ENCODE results near the gene AMHR2. TPM values are rescaled to one million over a fixed set of nuclear protein-coding genes. Genes with fewer than 3 reads are reported as not detected.

The AMHR2 gene
- polyA plus RNA-seq, 4 donors: 0.04 to 12.9 (median 0.81) TPM; not detected in 1

DNA sequence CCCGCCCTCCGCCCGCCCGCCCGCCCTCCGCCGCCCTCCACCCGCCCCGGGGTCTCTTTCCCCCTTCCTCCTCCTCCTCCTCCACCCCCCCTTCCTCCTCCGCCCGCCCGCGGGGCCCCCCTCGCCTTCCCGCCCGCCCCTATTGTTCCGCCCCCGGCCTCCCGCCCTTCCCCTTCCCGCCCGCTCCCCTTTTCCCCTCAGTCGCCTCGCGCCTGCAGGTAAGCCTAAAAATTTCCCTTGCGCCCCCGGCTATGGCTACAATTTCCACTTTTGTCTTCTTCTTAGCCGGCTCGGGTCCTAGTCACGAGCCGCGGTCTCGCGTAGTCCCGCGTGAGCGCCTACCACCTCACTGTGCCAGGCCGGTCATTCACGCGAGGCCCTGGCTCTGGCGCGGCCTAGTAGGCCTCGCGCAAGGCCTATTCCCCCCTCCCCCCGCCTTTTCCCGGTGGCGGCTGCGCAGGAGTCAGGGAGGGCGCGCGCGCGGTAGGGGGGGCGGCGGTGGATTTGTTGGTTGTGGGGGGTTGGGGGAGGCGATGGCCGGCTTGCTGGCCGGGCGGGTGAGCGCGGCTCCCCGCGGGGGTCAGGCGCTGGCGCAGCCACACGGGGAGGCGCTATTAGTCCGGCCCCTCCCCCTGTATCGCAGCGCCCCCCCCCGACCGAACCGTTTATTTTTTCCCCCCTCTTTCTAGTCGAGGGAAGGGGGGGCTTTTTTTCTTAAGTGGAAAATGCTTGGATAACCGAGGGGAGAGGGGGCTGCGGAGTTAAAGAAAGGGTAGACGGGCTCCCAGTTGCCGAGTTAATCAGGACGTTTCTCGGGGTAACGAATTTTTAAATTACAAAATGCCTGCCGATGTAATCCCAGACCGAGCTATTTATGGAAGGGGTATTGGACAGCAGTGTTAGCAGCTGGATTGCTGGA, 28.8 kb downstream of the AMHR2 start:
- WGBS, 3 donors: 0 to 1% (median 1%) methylated on average over 55 to 70 of the region's 82 CpGs
- H3K9me3 ChIP-seq (ENCODE audit: control insufficient read depth in 2 of 2, insufficient read depth in 1 of 2, low read depth in 1 of 2, low read length in 1 of 2): no peaks in the 10 kb centered on the region
- H3K27me3 ChIP-seq (ENCODE audit: control insufficient read depth in 3 of 3, insufficient read depth in 3 of 3, low read length in 3 of 3): no peaks in the 10 kb centered on the region
- H3K27ac ChIP-seq (ENCODE audit: low read depth in 1 of 3, low read length in 2 of 3): peak overlapping the region; percentile 93 to 98 (median 96)
- H3K36me3 ChIP-seq (ENCODE audit: control insufficient read depth in 3 of 3, insufficient read depth in 2 of 3, low read depth in 1 of 3, low read length in 3 of 3): peaks cover 17 to 38% (median 19%) of the 10 kb centered on the region in 3 donors
- peak; percentile 74 to 92 for DNase-seq
- peaks cover 0 to 18% (median 4%) of the 10 kb centered on the region in 3 donors for H3K4me1 ChIP-seq (ENCODE audit: control insufficient read depth in 3 of 3, insufficient read depth in 2 of 3, low read depth in 1 of 3, low read length in 2 of 3)
- peak overlapping the region; percentile 89 to 98 (median 97) for H3K4me3 ChIP-seq (ENCODE audit: low read depth in 1 of 3, low read length in 3 of 3)
- FAIRE-seq: no peak

DNA sequence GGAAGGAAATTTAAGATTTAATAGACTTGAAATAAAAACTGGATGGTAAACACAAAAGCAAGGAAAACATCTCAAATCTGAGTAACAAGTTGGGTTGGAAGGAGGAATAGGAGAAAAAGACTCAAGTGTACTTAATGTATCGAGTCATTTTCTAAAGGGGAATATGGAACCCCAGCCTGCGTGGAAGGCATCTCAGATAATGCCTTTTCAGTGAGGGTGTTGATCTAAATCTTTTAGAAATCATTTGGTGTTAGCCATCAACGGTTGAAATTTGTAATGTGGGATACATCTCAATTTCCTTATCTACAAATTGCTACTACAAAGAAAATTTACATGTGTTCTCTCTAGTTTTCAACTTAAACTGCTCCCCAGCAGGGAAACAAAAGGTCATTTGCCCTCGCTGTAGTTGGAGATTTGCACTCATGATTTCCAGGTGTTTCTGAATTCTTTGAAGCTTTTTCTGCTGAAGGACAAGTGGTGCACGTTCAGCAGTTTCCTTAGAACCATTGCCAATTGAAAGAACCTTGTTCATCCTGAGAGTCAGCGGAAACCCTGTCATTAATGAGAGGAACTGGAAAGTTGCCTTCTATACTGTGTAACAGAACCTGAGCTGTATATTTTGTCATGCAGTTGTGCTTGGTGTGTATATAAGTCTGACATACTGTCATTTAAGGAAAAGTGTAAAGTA, 30.4 kb downstream of the AMHR2 start:
- FAIRE-seq (no peak), DNase-seq (no peak)
- peaks cover 0 to 18% (median 4%) of the 10 kb centered on the region in 3 donors for H3K4me1 ChIP-seq (ENCODE audit: control insufficient read depth in 3 of 3, insufficient read depth in 2 of 3, low read depth in 1 of 3, low read length in 2 of 3)
- peaks cover 27 to 36% (median 28%) of the 10 kb centered on the region in 3 donors for H3K36me3 ChIP-seq (ENCODE audit: control insufficient read depth in 3 of 3, insufficient read depth in 2 of 3, low read depth in 1 of 3, low read length in 3 of 3)
- no peak overlapping the region for H3K4me3 ChIP-seq (ENCODE audit: low read depth in 1 of 3, low read length in 3 of 3)
- no peak overlapping the region for H3K27ac ChIP-seq (ENCODE audit: low read depth in 1 of 3, low read length in 2 of 3)
- 23 to 26% (median 24%) methylated on average over 6 of the region's 6 CpGs for WGBS, 3 donors
- H3K27me3 ChIP-seq (ENCODE audit: control insufficient read depth in 3 of 3, insufficient read depth in 3 of 3, low read length in 3 of 3): no peaks in the 10 kb centered on the region
- no peaks in the 10 kb centered on the region for H3K9me3 ChIP-seq (ENCODE audit: control insufficient read depth in 2 of 2, insufficient read depth in 1 of 2, low read depth in 1 of 2, low read length in 1 of 2)

DNA sequence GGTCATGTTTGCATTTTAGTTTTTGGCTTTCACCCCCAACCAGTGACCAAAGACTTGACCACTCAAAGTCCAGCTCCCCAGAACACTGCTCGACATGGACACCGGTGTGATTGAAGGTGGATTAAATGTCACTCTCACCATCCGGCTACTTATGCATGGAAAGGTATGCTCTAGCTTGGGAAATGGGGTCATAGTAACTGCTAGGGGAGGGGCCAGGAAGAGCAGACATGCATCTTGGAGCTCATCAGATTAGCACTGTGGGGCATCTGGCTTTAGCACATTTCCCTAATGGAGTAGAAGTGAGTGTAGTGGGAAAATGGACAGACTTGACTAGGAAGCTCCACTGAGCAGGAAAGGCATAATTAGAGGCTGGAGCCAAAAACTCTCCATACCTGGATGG, 31.1 kb downstream of the AMHR2 start:
- no peaks in the 10 kb centered on the region for H3K27me3 ChIP-seq (ENCODE audit: control insufficient read depth in 3 of 3, insufficient read depth in 3 of 3, low read length in 3 of 3)
- FAIRE-seq (no peak), DNase-seq (no peak)
- peaks cover 29 to 36% (median 30%) of the 10 kb centered on the region in 3 donors for H3K36me3 ChIP-seq (ENCODE audit: control insufficient read depth in 3 of 3, insufficient read depth in 2 of 3, low read depth in 1 of 3, low read length in 3 of 3)
- WGBS, 3 donors: 55 to 61% (median 58%) methylated on average over 3 of the region's 3 CpGs
- no peak overlapping the region for H3K27ac ChIP-seq (ENCODE audit: low read depth in 1 of 3, low read length in 2 of 3)
- H3K9me3 ChIP-seq (ENCODE audit: control insufficient read depth in 2 of 2, insufficient read depth in 1 of 2, low read depth in 1 of 2, low read length in 1 of 2): no peaks in the 10 kb centered on the region
- H3K4me3 ChIP-seq (ENCODE audit: low read depth in 1 of 3, low read length in 3 of 3): no peak overlapping the region
- H3K4me1 ChIP-seq (ENCODE audit: control insufficient read depth in 3 of 3, insufficient read depth in 2 of 3, low read depth in 1 of 3, low read length in 2 of 3): peaks cover 0 to 18% (median 4%) of the 10 kb centered on the region in 3 donors

DNA sequence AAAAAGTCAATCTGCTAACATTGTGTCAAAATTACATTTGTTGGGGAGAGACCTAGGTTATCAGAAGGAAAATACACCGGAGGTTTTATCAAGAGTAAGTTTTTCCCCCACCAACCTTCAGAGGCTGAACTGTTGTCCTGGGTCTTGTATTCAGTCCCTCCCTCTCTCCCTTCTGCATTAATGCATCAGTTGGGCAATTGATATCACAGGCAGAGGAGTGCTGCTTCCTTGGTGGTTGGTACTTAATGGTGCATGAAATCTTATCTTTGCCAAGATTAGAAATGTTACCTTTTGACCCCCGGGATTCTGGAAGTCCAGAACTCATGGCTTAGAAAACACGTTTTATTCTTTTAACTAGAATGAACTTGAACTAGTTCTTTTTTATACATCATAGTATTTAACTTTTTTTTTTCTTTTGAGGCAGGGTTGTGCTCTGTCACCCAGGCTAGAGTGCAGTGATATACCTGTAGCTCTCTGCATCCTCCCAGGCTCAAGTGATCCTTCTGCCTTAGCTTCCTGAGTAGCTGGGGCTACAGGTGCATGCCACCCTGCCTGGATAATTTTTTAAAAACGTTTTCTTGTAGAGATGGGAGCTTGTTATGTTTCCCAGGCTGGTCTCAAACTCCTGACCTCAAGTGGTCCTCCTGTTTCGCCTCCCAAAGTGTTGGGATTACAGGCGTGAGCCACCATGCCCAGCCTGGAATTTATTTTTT, 33.2 kb downstream of the AMHR2 start:
- no peak overlapping the region for H3K4me3 ChIP-seq (ENCODE audit: low read depth in 1 of 3, low read length in 3 of 3)
- FAIRE-seq (no peak), DNase-seq (peak in 1 of 2 donors; percentile 72)
- 48 to 68% (median 52%) methylated on average over 6 of the region's 6 CpGs for WGBS, 3 donors
- no peaks in the 10 kb centered on the region for H3K9me3 ChIP-seq (ENCODE audit: control insufficient read depth in 2 of 2, insufficient read depth in 1 of 2, low read depth in 1 of 2, low read length in 1 of 2)
- H3K36me3 ChIP-seq (ENCODE audit: control insufficient read depth in 3 of 3, insufficient read depth in 2 of 3, low read depth in 1 of 3, low read length in 3 of 3): peaks cover 40 to 49% (median 46%) of the 10 kb centered on the region in 3 donors
- no peaks in the 10 kb centered on the region for H3K27me3 ChIP-seq (ENCODE audit: control insufficient read depth in 3 of 3, insufficient read depth in 3 of 3, low read length in 3 of 3)
- H3K4me1 ChIP-seq (ENCODE audit: control insufficient read depth in 3 of 3, insufficient read depth in 2 of 3, low read depth in 1 of 3, low read length in 2 of 3): peaks cover 0 to 20% (median 4%) of the 10 kb centered on the region in 3 donors
- no peak overlapping the region for H3K27ac ChIP-seq (ENCODE audit: low read depth in 1 of 3, low read length in 2 of 3)

DNA sequence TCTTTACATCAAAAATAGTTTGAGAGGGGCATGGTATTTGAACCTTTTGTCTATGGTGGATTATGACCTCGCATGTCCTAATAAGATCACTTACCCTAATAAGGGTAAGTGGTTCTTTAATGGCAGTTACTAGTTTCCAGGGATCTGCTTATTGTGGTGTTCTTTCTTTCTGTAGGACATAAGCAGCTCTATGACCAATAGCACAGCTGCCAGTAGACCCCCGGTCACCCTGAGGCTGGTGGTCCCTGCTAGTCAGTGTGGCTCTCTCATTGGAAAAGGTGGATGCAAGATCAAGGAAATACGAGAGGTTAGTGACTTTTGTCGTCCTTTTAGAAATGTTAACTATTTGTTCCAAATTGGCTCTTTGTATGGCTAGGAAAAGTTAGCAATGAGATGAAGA, 35.4 kb downstream of the AMHR2 start:
- DNase-seq: no peak
- Histone ChIP-seq H3K4me3 (ENCODE audit: low read depth in 1 of 3, low read length in 3 of 3) (no peak overlapping the region), H3K27ac (ENCODE audit: low read depth in 1 of 3, low read length in 2 of 3) (no peak overlapping the region), H3K36me3 (ENCODE audit: control insufficient read depth in 3 of 3, insufficient read depth in 2 of 3, low read depth in 1 of 3, low read length in 3 of 3) (peaks cover 49 to 63% (median 61%) of the 10 kb centered on the region in 3 donors), H3K9me3 (ENCODE audit: control insufficient read depth in 2 of 2, insufficient read depth in 1 of 2, low read depth in 1 of 2, low read length in 1 of 2) (no peaks in the 10 kb centered on the region), H3K4me1 (ENCODE audit: control insufficient read depth in 3 of 3, insufficient read depth in 2 of 3, low read depth in 1 of 3, low read length in 2 of 3) (peaks cover 0 to 11% (median 2%) of the 10 kb centered on the region in 3 donors), H3K27me3 (ENCODE audit: control insufficient read depth in 3 of 3, insufficient read depth in 3 of 3, low read length in 3 of 3) (no peaks in the 10 kb centered on the region)
- FAIRE-seq: no peak
- 73 to 81% (median 77%) methylated on average over 4 of the region's 4 CpGs for WGBS, 3 donors

DNA sequence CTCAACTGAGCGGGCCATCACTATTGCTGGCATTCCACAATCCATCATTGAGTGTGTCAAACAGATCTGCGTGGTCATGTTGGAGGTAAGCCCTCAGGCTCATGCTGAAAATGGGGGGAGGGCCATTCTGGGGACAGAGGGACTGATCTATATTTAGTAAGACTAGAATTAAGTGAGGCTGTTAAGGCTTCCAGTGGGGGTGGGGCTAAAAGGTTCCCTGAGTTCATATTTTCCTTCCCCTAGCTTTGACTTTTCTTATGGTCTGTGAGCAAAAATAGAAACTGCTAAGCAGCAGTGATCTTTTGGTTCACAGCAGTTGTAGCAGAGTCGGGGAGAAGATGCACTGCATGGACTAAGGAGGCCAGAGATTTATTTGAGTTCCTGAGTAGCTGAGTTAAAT, 37.4 kb downstream of the AMHR2 start:
- DNase-seq (no peak), FAIRE-seq (no peak)
- peaks cover 54 to 66% (median 63%) of the 10 kb centered on the region in 3 donors for H3K36me3 ChIP-seq (ENCODE audit: control insufficient read depth in 3 of 3, insufficient read depth in 2 of 3, low read depth in 1 of 3, low read length in 3 of 3)
- H3K4me1 ChIP-seq (ENCODE audit: control insufficient read depth in 3 of 3, insufficient read depth in 2 of 3, low read depth in 1 of 3, low read length in 2 of 3): peaks cover 0 to 2% (median 0%) of the 10 kb centered on the region in 3 donors
- H3K4me3 ChIP-seq (ENCODE audit: low read depth in 1 of 3, low read length in 3 of 3): no peak overlapping the region
- no peak overlapping the region for H3K27ac ChIP-seq (ENCODE audit: low read depth in 1 of 3, low read length in 2 of 3)
- no peaks in the 10 kb centered on the region for H3K9me3 ChIP-seq (ENCODE audit: control insufficient read depth in 2 of 2, insufficient read depth in 1 of 2, low read depth in 1 of 2, low read length in 1 of 2)
- no peaks in the 10 kb centered on the region for H3K27me3 ChIP-seq (ENCODE audit: control insufficient read depth in 3 of 3, insufficient read depth in 3 of 3, low read length in 3 of 3)
- WGBS, 3 donors: 78 to 88% (median 88%) methylated on average over 3 of the region's 3 CpGs

DNA sequence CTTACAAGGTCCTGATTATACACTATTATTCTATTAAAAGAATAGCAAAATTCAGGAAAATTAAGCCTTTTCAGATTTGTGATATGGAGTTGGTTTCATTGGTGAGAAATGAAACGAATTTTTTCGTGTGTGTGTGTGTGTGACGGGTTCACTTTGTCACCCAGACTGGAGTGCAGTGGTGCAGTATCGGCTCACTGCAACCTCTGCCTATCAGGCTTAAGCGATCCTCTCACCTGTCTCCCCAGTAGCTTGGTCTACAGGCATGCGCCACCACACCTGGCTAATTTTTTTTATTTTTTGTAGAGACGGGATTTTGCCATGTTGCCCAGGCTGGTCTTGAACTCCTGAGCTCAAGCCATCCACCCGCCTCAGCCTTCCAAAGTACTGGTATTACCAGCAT, 37.9 kb downstream of the AMHR2 start:
- Histone ChIP-seq H3K27me3 (ENCODE audit: control insufficient read depth in 3 of 3, insufficient read depth in 3 of 3, low read length in 3 of 3) (no peaks in the 10 kb centered on the region), H3K36me3 (ENCODE audit: control insufficient read depth in 3 of 3, insufficient read depth in 2 of 3, low read depth in 1 of 3, low read length in 3 of 3) (peaks cover 51 to 66% (median 65%) of the 10 kb centered on the region in 3 donors), H3K4me1 (ENCODE audit: control insufficient read depth in 3 of 3, insufficient read depth in 2 of 3, low read depth in 1 of 3, low read length in 2 of 3) (peaks cover 0 to 2% (median 0%) of the 10 kb centered on the region in 3 donors), H3K27ac (ENCODE audit: low read depth in 1 of 3, low read length in 2 of 3) (no peak overlapping the region), H3K9me3 (ENCODE audit: control insufficient read depth in 2 of 2, insufficient read depth in 1 of 2, low read depth in 1 of 2, low read length in 1 of 2) (no peaks in the 10 kb centered on the region), H3K4me3 (ENCODE audit: low read depth in 1 of 3, low read length in 3 of 3) (no peak overlapping the region)
- 81 to 82% (median 81%) methylated on average over 8 of the region's 8 CpGs for WGBS, 3 donors
- FAIRE-seq (no peak), DNase-seq (no peak)

DNA sequence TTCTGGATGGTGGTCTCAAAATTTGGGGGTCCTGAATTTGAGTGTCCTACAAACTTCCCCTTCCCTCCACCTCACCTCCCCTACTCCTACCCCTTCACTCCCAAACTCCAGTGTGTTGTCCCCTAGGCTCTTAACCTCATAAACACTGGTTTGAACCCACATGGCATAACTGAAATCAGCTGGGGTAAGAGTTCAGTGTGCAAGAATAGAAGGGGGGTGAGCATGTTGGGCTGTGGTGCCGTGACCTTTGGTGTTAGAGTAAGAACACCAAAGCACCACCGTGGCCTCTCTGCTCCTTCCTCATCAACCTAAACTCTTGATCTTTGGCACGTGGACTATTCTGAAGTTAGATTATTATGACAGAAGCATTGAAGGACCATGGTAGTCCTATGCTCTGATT, 39.3 kb downstream of the AMHR2 start:
- Histone ChIP-seq H3K27me3 (ENCODE audit: control insufficient read depth in 3 of 3, insufficient read depth in 3 of 3, low read length in 3 of 3) (no peaks in the 10 kb centered on the region), H3K36me3 (ENCODE audit: control insufficient read depth in 3 of 3, insufficient read depth in 2 of 3, low read depth in 1 of 3, low read length in 3 of 3) (peaks cover 57 to 71% (median 66%) of the 10 kb centered on the region in 3 donors), H3K9me3 (ENCODE audit: control insufficient read depth in 2 of 2, insufficient read depth in 1 of 2, low read depth in 1 of 2, low read length in 1 of 2) (no peaks in the 10 kb centered on the region), H3K4me3 (ENCODE audit: low read depth in 1 of 3, low read length in 3 of 3) (no peak overlapping the region), H3K27ac (ENCODE audit: low read depth in 1 of 3, low read length in 2 of 3) (no peak overlapping the region), H3K4me1 (ENCODE audit: control insufficient read depth in 3 of 3, insufficient read depth in 2 of 3, low read depth in 1 of 3, low read length in 2 of 3) (peaks cover 0 to 2% (median 0%) of the 10 kb centered on the region in 3 donors)
- no peak for DNase-seq
- 40 to 68% (median 53%) methylated on average over 3 of the region's 3 CpGs for WGBS, 3 donors
- FAIRE-seq: no peak

Measured in small intestine (tissue), 7 donors.